H1 (cell line): ENCODE measurements around the gene OSCP1. TPM values are rescaled to one million over a fixed set of nuclear protein-coding genes. Genes with fewer than 3 reads are reported as not detected.

ENCODE experiments used
- CTCF ChIA-PET: fragments of 300-600 bp; sonication (Branson Sonifier 250); formaldehyde crosslinking; loops from one replicate; lab custom pipeline; 2021; ENCODE audit not compliant: partially characterized antibody; lab: Charles Lee
- POLR2A ChIA-PET: fragments of 300-600 bp; sonication (Branson Sonifier 250); formaldehyde crosslinking; loops from one replicate; lab custom pipeline; 2021; ENCODE audit warnings: inconsistent platforms; ENCODE audit not compliant: partially characterized antibody; lab: Charles Lee
- DNase-seq, 2 experiments: peaks; one replicate each; pipeline versions ENCODE4 v3.0.0 to v3.0.0-alpha.2; 2010 to 2022; ENCODE audit warnings: low spot score in 2 of 2, low read depth in 1 of 2, mixed read lengths in 1 of 2
- FAIRE-seq: peaks from 2 replicates; lab custom pipeline; 2011; peaks lifted over from hg19 to GRCh38; lab: Jason Lieb, UNC
- H2AFZ ChIP-seq: 2 replicates; pipeline ENCODE4 v1.8.1; 2012; ENCODE audit warnings: low read length, inconsistent platforms
- H2AK5ac ChIP-seq: 2 replicates; pipeline ENCODE4 v1.6.1; 2013; ENCODE audit warnings: low read depth, low read length
- H2BK120ac ChIP-seq: replicated peaks from 2 replicates; pipeline ENCODE3; 2013; ENCODE audit warnings: low read depth, low read length, inconsistent platforms
- H2BK12ac ChIP-seq: 2 replicates; pipeline ENCODE4 v1.6.1; 2013; ENCODE audit warnings: low read depth, low read length
- H2BK15ac ChIP-seq: 2 replicates; pipeline ENCODE4 v1.6.1; 2013; ENCODE audit warnings: low read length
- H2BK20ac ChIP-seq: 2 replicates; pipeline ENCODE4 v1.6.1; 2013; ENCODE audit warnings: low read length
- H2BK5ac ChIP-seq: 2 replicates; pipeline ENCODE4 v1.6.1; 2013; ENCODE audit warnings: low read depth, low read length
- H3K14ac ChIP-seq: 2 replicates; pipeline ENCODE4 v1.6.1; 2013; ENCODE audit warnings: inconsistent platforms; ENCODE audit not compliant: insufficient read length
- H3K18ac ChIP-seq: 2 replicates; pipeline ENCODE4 v1.6.1; 2013; ENCODE audit warnings: low read length; ENCODE audit errors: extremely low read depth
- H3K23ac ChIP-seq: 2 replicates; pipeline ENCODE4 v1.6.1; 2013; ENCODE audit warnings: inconsistent platforms; ENCODE audit not compliant: insufficient read length
- H3K23me2 ChIP-seq: 2 replicates; pipeline ENCODE4 v1.6.1; 2013; ENCODE audit warnings: low read depth, low read length
- H3K27ac ChIP-seq: 2 replicates; pipeline ENCODE4 v1.6.1; 2011; ENCODE audit warnings: low read depth, low read length, inconsistent platforms
- H3K27me3 ChIP-seq, 4 experiments: replicated peaks in 1 of 4; 1 replicate in 1 of 4; 2 replicates in 3 of 4; pipeline versions ENCODE4 v1.6.1 to v1.8.1; 2011 to 2013; ENCODE audit warnings: low read length in 3 of 4, mild to moderate bottlenecking in 3 of 4, inconsistent platforms in 2 of 4, mixed read lengths in 2 of 4, moderate library complexity in 1 of 4; ENCODE audit not compliant: control insufficient read depth in 3 of 4, insufficient read depth in 3 of 4; ENCODE audit errors: extremely low read depth in 1 of 4
- H3K36me3 ChIP-seq, 4 experiments: 2 replicates each; pipeline versions ENCODE4 v1.6.1 to v1.8.1; 2011 to 2013; ENCODE audit warnings: mild to moderate bottlenecking in 4 of 4, low read length in 3 of 4, moderate library complexity in 2 of 4, control low read depth in 1 of 4, inconsistent platforms in 1 of 4; ENCODE audit not compliant: insufficient read depth in 4 of 4, control insufficient read depth in 2 of 4
- H3K4ac ChIP-seq: replicated peaks from 2 replicates; pipeline ENCODE3; 2013; ENCODE audit warnings: low read length, low read depth, mixed read lengths, inconsistent platforms; ENCODE audit not compliant: insufficient read length
- H3K4me1 ChIP-seq, 4 experiments: replicated peaks in 1 of 4; 1 replicate in 1 of 4; 2 replicates in 3 of 4; pipeline versions ENCODE4 v1.6.1 to v1.8.1; 2011 to 2013; ENCODE audit warnings: low read length in 3 of 4, inconsistent platforms in 2 of 4, mixed read lengths in 1 of 4; ENCODE audit not compliant: insufficient read depth in 4 of 4, control insufficient read depth in 3 of 4
- H3K4me2 ChIP-seq, 2 experiments: 2 replicates each; pipeline versions ENCODE4 v1.6.1 to v1.8.1; 2011 to 2013; ENCODE audit warnings: low read depth in 2 of 2, low read length in 2 of 2, control low read depth in 1 of 2, inconsistent platforms in 1 of 2, mild to moderate bottlenecking in 1 of 2; ENCODE audit not compliant: insufficient read depth in 1 of 2
- H3K4me3 ChIP-seq, 4 experiments: fragments of 200-600, 300-600 bp in 1 of 4; sonication (generic), shearing (Covaris generic), sonication (Bioruptor Twin) in 1 of 4; 2 replicates each; pipeline versions ENCODE4 v1.5.1 to v1.8.1; 2011 to 2016; ENCODE audit warnings: low read length in 4 of 4, low read depth in 3 of 4, control low read depth in 2 of 4, inconsistent platforms in 2 of 4, mild to moderate bottlenecking in 2 of 4, mixed read lengths in 1 of 4, moderate library complexity in 1 of 4; ENCODE audit not compliant: insufficient read depth in 2 of 4; ENCODE audit errors: extremely low read depth in 1 of 4
- H3K56ac ChIP-seq: replicated peaks from 2 replicates; pipeline ENCODE3; 2013; ENCODE audit warnings: low read depth, mild to moderate bottlenecking, mixed read lengths, low read length, inconsistent platforms; ENCODE audit not compliant: insufficient read length
- H3K79me1 ChIP-seq: 2 replicates; pipeline ENCODE4 v1.6.1; 2013; ENCODE audit warnings: low read depth, low read length, control low read depth
- H3K79me2 ChIP-seq, 2 experiments: 2 replicates each; pipeline versions ENCODE4 v1.6.1 to v1.8.1; 2012 to 2013; ENCODE audit warnings: low read length in 2 of 2, mild to moderate bottlenecking in 2 of 2, inconsistent platforms in 1 of 2; ENCODE audit not compliant: insufficient read depth in 2 of 2, control insufficient read depth in 1 of 2
- H3K9ac ChIP-seq, 4 experiments: replicated peaks in 1 of 4; 1 replicate in 1 of 4; 2 replicates in 3 of 4; pipeline versions ENCODE4 v1.6.1 to v1.8.1; 2011 to 2013; ENCODE audit warnings: low read depth in 3 of 4, low read length in 3 of 4, control low read depth in 2 of 4, mild to moderate bottlenecking in 2 of 4, moderate library complexity in 2 of 4, inconsistent platforms in 1 of 4; ENCODE audit errors: extremely low read depth in 1 of 4
- H3K9me3 ChIP-seq, 2 experiments: 2 replicates each; pipeline versions ENCODE4 v1.6.1 to v1.8.1; 2012 to 2013; ENCODE audit warnings: mild to moderate bottlenecking in 2 of 2, moderate library complexity in 2 of 2, control low read depth in 1 of 2, inconsistent platforms in 1 of 2, low read depth in 1 of 2, low read length in 1 of 2, mixed read lengths in 1 of 2; ENCODE audit not compliant: insufficient read depth in 2 of 2
- H4K20me1 ChIP-seq, 2 experiments: replicated peaks in 1 of 2; 2 replicates each; pipeline versions ENCODE3 to v1.8.1; 2011 to 2013; ENCODE audit warnings: inconsistent platforms in 2 of 2, low read length in 2 of 2, mild to moderate bottlenecking in 1 of 2; ENCODE audit not compliant: insufficient read depth in 2 of 2, control insufficient read depth in 1 of 2
- H4K5ac ChIP-seq: 2 replicates; pipeline ENCODE4 v1.6.1; 2013; ENCODE audit warnings: low read length, low read depth, mixed read lengths, inconsistent platforms; ENCODE audit not compliant: insufficient read length
- H4K8ac ChIP-seq: 2 replicates; pipeline ENCODE4 v1.8.0; 2013; ENCODE audit warnings: mild to moderate bottlenecking, moderate library complexity, low read length, inconsistent platforms; ENCODE audit not compliant: insufficient read depth; ENCODE audit errors: extremely low read depth
- H4K91ac ChIP-seq: replicated peaks from 2 replicates; pipeline ENCODE3; 2013; ENCODE audit warnings: low read length, mixed read lengths, inconsistent platforms; ENCODE audit not compliant: insufficient read length
- RBBP5 ChIP-seq: IDR thresholded peaks from 2 replicates; pipeline ENCODE4 v1.7.1; 2012; ENCODE audit warnings: low read depth, mild to moderate bottlenecking, inconsistent platforms, low read length, moderate library complexity, borderline replicate concordance
- WGBS, 2 experiments: shearing (Covaris generic) in 1 of 2; methylation state at CpG; one replicate each; pipeline versions ENCODE4 v1.1.6 to v1.1.7; 2013 to 2015; ENCODE audit warnings: low lambda C conversion rate in 2 of 2, mixed read lengths in 2 of 2, inconsistent platforms in 1 of 2, low coverage in 1 of 2, missing lambda C conversion rate in 1 of 2; ENCODE audit not compliant: insufficient replicate concordance in 2 of 2, insufficient coverage in 1 of 2, insufficient read length in 1 of 2; ENCODE audit errors: extremely low coverage in 1 of 2, missing lambda C conversion rate in 1 of 2; 5-methylcytosine and 5-hydroxymethylcytosine counted together
- polyA plus RNA-seq, 7 experiments: library from polyadenylated mRNA; depleted of rRNA in 3 of 7; stranded (reverse) in 5 of 7; unstranded in 2 of 7; fragments of >200 nt in 5 of 7; fragments of 200-250 nt in 2 of 7; gene quantifications; 1 replicate in 5 of 7; 2 replicates in 1 of 7; 4 replicates in 1 of 7; pipeline versions ENCODE4 v1.2.1 to v1.2.3, GENCODE V29; 2011 to 2013; ENCODE audit warnings: missing spikeins in 2 of 7, mixed read lengths in 2 of 7
- total RNA-seq: library from RNA; stranded (reverse); fragmentation: NEBNext Ultra II Directional; extraction: Animal tissue kit (Norgen Biotek cat#: 25700); gene quantifications from 2 replicates; pipeline ENCODE4 v1.2.1, GENCODE V29; 2021

OSCP1 gene
- total and polyA plus RNA-seq, 2 of the 8 experiments (the other 6 are each of a cell fraction or from before 2014, with no cell fraction given), result 1.8 to 3.3 TPM

DNA sequence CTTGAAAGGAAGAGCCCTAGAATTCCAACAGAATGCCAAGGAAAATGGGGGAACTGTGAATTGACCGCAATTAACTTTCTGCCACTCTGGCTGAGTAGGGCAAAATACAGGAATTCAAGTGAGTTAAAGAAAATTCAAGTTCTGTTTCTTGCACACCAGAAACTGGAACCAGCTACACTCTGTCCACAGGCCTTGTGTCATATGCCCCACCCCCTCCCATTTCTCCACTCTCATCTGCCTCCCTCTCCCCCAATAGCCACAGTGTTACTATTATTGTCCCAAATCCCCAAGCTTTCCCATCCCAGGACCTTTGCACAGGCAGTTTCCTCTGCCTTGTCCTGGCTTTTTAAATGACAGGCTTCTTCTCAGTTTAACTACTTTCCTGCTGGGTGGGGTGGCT lies 60.3 kb downstream of the OSCP1 start:
- Histone ChIP-seq H4K91ac (no peak overlapping the region), H3K56ac (no peak overlapping the region), H3K4me3 (no peak overlapping the region), H3K14ac (no peak overlapping the region), H3K79me1 (peaks cover 5% of the 10 kb centered on the region; the same call in 1 of the 2 replicates), H2AFZ (no peak overlapping the region), H3K23me2 (peaks cover 9% of the 10 kb centered on the region; the same call in 1 of the 2 replicates)
- CTCF ChIA-PET, result interaction anchor here (1.2 to 1.7 kb wide), 3 partner anchors 10 to 865 kb away, joined by 3 to 5 read pairs (median 4); no protein-coding TSS in a partner anchor
- TF ChIP-seq RBBP5, result no peak
- TF ChIP-seq, all 59 proteins: peak for 0
- Histone ChIP-seq H3K4me1 (peaks cover 6 to 14% (median 8%) of the 10 kb centered on the region in 4 experiments; a peak in 6 of 7 replicates), H2BK15ac (no peak overlapping the region), H3K4ac (no peak overlapping the region), H2BK5ac (no peak overlapping the region), H3K9ac (no peak overlapping the region), H3K79me2 (no peaks in the 10 kb centered on the region), H3K4me2 (no peak overlapping the region), H2BK12ac (no peak overlapping the region), H3K23ac (no peak overlapping the region), H2BK120ac (no peak overlapping the region), H3K18ac (no peak overlapping the region), H4K20me1 (peaks cover 0 to 9% of the 10 kb centered on the region in 2 experiments), H4K8ac (no peak overlapping the region), H2BK20ac (no peak overlapping the region), H4K5ac (no peak overlapping the region), H3K27me3 (no peaks in the 10 kb centered on the region), H2AK5ac (no peak overlapping the region), H3K9me3 (no peaks in the 10 kb centered on the region), H3K27ac (no peak overlapping the region), H3K36me3 (peaks cover 6 to 24% (median 17%) of the 10 kb centered on the region in 4 experiments)
- DNase-seq (no peak), FAIRE-seq (no peak)
- 100% methylated on average over 1 of the region's 1 CpG; no CpG with 5 or more reads in 1 of the 2 experiments for WGBS, 2 experiments
- POLR2A ChIA-PET, result no interaction called here
